DMS53 treated with DMSO at 0.1 percent for 48 hours (cell line): ENCODE data around the gene DST.

ENCODE experiments used
- DNase-seq: peaks from one replicate; lab custom pipeline; 2025; ENCODE audit not compliant: unreplicated experiment; lab: John Stamatoyannopoulos, UW

Gene DST

DNA sequence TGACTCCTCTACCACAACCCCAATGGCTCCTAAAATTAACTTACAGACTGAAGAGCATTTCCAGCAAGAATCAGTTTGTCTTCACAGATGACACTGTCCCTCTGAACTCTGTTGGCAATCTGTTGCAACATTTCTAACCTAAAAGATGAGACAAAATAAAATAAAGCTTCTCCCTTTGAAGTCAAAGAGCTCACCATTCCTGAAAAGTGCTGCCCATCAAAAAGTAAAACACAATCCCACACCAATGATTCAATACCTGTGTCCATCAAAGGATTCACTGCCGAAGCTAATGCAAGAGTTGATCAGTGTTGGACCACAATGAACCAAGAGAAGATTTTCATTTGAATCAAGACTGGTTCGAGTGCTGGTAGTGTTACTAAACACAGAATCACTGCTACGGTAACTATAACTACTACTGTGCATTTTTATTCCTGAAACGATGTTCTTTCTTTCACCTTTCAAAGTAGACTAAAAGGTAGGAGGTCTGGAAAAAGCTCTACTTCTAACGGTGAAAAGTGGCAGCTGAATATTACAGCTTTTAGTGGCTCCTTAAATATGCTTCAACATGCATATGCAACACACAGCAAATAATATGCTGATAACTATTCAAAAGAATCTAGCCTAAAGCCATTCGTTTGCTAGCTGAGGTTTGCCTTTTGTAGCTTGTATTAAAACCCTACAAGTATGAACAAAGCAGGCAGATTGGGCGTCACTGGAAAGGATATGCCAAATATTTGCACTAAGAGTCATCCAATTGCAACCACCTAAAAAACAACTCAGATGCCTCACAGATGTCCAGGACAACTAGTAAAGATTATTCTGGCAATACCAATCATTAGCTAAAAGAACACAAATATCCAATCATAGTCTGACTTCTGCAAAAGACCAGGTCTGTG, at the start of gene DST:
DST (minus strand) TSS at position 524 of the 896 bp plus-strand sequence.
- peak; percentile 61 for DNase-seq

DNA sequence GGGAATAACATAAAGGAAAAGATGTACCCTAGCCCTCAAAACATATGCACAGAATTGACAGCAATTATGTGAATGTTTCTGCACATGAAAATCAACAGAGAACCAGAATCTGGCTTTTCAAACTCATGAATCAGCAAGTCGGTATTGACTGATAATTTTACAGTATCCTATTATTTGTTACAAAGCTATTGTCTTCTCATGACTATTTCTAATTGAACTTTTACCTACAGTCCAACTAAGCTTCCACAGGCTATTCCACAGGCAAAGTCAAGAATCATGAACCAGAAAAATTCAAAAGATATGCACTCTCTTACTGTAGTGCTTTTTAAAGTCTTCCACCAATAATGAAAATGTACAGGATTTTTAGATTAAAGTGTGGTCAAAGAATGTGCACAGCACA, 49.1 kb upstream of the DST start:
- DNase-seq, result no peak

DNA sequence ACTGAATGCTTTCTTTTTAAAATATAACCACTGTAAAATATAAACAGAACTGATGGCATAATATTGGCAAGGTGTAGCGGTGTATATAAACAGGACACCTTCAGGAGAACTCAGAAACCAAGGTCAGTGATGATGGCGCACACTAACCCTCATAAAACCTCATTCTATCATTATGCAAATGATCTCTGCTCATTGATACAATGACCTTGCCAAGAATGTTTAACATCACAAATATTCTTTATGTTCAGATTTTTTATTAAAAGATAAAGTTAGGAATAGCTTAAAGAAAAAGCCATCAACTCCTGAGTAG, 48.6 kb upstream of the DST start:
- DNase-seq, result no peak

DNA sequence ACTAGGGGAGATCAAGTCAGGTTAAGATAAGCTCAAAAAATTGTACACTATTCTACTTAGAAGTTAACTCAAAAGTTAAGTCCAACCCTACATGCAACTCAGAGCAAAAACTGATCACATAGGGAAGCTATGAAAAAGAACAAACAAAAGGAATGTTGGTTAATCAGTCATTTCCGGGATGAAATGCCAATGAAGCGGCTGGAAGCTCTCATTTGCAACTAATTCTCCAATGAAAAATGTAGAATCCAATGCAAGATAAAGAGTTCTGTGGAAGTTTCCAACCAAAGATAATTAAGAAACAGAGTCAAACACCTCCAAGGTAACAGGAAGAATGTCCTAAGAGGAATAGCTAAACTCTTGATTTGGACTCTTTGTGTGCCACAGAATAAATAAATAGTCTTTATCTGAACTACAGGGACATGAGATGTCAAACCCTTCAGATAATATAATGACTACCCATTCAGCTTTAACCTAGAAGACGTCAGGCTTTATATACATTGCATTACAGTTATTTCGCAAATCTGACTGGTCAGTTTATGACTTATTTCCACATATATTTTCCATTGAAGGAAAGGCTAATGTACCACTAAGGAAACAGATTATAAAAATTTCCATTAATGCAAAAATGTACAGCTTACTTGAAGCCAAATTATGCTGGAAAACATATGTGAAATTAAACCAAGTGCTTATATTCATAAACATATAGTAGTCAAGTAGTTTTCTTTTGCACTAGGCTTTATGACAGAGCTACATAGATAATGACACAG, 48.0 kb upstream of the DST start:
- no peak for DNase-seq

DNA sequence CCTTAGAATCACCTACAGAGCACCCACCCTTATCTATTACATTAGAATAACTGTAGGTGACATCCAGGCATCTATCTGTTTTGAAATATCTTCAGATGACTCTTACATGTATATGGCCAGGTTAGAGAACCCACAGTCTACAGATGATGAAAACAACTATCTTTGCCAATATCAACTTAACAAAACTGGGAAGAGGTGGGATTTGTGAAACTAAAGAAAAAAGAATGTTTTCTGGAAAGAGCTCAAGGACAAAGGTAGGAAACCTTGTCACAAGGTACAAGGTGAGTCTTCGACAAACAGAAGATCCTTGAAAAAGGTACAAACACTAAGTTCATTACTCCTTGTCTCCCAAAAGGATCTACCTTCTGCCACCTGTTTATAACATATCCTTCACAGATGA, 47.0 kb upstream of the DST start:
- DNase-seq, result no peak

DNA sequence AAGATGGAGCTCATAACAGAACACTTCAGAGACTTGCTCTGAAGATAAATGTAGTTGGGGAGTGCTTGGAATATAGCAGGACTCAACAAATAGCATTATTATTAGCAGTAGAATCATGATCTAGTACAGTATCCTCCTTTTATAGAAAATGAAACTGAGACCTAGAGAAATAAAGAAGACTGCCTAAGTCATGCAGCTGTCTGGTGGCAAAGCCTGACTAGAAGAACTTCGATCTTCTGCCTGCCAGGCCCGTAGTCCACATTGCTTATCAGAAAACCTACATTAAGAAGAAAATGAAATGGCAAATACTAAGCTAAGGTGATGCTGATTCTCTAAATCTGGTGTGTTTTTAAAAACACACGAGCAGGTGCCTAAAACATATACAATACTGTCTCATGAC, 46.4 kb upstream of the DST start:
- DNase-seq, result no peak

DNA sequence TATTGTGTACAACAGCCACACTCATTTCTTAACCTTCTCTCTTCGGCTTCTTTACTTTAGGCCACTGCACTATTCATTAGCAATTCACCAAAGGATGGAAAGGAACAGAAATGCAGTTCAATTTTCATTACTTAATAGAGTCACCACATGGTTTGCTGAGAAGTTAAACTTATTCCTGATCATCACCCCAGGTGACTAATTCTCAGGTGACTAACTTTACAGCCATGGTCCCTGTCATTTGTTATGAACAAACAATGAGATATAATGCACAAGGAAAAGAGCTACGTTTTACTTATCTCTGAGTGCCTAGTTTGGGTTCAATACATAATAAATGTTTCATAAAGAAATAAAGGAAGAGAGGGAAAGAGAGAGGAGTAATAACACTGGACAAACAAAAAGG, 45.8 kb upstream of the DST start:
- DNase-seq, result peak; percentile 16

DNA sequence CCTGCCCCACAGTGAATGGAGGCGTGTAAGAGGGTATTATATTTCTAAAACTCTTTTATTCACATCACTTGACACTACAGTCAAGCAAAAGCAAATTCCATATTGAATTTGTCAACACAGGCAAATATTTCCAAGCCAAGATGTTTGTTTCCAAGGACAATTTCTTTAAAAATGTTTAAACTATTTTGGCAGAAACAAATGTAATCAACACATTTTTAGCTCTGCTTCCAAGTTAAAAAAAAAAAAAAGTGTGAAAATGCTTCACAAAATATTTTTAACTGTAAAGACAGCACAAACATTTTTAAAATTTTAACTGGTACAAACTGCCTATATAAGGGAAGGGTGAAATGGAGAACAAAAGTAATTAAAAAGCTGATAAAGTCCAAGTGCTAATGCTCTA, 44.9 kb upstream of the DST start:
- peak; percentile 24 for DNase-seq

DNA sequence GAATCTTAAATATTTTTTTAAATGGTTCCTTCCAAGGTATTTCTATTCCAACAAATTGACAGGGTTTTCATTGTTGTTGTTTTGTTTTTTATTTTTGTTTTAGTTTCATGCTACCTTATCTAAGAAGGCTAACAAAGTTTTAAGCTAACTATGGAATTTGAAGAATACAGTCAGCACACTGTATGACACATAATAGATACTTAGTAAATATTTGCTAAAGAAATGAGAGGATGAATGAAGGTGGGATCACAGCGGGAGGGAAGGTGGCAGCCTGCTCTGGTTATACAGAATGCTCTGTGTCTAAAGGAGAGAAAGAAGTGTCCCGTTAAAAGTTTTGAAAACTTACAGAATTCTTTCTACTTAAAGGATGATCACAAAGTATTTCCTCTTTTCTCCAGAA, 43.7 kb upstream of the DST start:
- peak; percentile 25 for DNase-seq

DNA sequence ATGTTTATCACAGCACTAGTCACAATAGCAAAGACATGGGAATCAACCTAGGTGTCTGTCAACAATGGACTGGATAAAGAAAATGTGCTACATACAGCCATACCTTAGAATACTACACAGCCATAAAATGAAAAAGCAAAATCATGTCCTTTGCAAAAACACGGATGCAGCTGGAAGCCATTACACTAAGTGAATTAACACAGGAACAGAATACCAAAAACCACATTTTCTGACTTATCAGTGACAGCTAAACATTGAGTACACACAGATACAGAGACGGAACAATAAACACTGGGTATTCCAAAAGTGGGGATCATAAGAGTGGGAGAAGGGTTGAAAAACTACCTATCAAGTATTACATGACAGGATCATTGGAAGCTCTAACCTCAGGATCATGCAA, 43.3 kb upstream of the DST start:
- DNase-seq, result no peak

DNA sequence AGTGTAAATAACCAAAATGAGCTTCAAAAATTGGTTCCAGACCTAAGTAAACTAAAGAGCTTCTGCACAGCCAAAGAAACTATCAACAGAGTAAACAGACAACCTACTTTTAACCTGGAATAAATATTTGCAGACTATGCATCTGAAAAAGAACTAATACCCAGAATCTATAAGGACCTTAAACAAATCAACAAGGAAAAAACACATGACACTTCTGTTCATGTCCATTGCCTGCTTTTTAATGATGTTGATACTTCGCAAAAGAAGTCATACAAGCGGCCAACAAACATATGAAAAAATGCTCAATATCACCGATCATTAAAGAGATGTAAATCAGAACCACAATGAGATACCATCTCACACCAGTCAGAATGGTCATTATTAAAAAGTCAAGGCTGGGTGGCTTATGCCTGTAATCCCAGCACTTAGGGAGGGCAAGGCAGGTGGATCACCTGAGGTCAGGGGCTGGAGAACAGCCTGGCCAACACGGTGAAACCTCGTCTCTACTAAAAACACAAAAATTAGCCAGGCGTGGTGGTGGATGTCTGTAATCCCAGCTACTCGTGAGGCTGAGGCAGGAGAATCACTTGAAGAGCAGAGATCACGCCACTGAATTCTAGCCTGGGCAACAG, 42.5 kb upstream of the DST start:
- peak; percentile 23 for DNase-seq

DNA sequence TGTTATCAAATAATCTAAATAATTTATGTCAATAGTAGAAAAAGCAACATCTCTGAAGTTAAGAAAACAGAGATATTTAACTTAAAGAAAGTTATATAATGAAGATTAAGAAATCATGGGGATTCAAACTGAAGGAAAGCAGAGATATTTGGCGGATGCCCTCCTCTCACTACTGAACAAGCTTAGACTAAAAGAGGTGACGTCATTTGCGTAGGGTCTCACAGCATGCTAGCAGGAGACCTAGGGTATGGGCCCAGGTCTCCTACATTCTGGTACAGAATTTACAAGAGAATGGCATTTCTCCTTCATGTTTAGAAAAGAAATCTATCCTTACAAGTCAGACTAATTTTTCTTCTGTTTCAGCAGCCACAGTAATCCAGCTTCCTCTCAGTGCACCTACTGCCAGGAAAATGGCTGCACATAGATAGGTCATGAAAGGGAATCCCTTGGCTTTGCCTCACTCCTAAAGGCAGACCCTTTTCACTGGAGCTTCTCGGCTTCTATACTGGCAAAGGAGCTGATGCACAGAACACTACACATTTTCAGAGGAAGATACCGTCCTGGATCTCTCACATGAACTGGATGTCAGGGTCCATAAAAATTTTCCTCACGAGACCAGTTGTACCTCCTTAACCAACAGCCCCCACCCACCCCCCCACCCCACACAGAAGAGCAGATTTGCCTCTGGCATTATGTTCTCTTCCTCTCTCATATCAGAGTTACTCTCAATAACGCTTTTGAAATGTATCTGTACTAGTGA, 41.8 kb upstream of the DST start:
- DNase-seq, result peak; percentile 38

DNA sequence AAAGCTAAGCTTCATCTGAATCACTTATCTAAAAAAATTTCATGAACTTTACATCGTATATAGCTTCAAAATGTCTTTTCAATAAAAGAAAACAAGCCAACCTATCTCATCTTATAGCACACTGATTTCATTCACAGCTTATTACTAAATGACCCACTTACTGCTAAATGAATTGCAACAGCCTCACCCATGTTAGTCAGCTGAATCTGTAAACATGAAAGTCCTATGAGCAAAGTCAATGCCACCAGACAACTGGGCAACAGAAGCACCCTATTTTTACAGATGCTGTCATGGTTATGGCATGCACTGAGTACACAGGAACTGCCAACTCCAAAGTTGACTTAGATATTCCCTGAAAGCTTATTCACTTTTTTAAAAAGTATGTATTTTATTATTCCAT, 41.2 kb upstream of the DST start:
- peak; percentile 80 for DNase-seq

DNA sequence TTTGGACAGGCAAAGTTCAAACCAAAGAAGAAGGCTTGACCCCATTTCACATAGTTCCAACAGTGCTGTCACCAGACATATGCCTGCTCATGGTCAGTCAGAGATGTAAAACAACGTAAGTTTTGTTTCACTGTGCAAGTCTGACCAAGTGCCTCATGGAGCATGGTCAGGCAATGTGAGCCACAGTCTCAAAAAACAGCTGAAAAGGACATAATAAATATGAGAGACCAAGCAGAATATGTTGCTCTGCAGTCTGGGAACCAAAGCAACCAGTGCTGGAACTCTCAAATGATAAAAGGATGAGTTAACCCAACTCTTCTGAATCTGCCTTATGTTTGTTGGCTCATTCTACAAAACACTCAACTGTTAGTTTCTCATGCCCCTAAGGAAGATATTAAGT, 39.9 kb upstream of the DST start:
- no peak for DNase-seq

DNA sequence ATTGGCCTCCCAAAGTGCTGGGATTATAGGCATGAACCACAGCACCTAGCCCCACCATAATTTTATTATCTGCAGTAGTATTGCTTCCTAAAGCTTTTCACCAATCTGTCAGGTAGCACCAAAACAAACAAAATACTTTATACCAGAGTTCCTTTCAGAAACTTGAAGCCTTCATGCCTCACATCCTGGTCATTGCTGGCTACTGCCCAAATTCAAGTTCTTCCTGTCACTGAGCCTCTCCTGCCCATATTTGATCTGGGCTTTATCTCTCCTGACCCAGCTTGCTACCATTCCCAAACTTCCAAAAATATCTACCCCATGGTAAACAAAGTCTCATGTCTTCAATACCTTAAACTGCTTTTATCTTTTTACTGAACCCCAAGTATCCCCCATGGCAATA, 34.9 kb upstream of the DST start:
- no peak for DNase-seq

DNA sequence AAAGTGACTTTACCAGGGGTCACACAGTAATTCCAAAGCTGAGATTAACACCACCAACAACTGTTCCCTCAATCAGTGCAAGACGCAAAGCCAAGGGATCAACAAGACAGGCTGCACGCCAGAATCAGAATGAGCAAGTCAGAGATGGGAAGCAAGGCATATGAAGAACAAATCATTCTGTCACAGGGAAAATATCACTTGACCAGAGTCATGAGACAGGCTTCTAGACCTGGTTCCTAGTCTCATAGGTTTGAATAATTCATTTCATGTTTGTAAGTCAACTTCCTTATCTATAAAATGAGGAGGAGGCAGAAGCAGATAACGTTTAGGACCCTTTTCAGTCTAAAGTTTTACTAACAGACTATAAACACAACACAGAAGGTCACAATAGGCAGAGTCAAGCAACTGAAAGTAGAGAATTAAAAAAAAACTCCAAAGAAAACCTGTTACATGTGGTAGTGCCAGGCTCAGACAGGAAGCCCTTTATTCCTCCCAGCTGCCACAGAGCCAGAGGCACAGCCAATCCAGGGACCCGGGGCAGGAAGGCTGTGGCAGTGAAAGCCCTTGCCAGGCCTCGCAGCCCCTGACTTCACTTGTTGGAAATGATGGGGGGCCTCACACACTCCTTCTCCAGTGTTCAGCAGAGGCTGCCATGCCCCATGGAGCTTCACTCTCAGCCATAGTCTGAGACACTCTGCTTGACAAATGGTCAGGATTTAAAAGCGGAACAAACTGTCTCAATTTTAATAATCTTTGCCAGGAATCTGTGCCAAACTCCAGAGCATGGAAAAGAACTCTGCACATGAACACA, 29.2 kb upstream of the DST start:
- DNase-seq, result no peak

DNA sequence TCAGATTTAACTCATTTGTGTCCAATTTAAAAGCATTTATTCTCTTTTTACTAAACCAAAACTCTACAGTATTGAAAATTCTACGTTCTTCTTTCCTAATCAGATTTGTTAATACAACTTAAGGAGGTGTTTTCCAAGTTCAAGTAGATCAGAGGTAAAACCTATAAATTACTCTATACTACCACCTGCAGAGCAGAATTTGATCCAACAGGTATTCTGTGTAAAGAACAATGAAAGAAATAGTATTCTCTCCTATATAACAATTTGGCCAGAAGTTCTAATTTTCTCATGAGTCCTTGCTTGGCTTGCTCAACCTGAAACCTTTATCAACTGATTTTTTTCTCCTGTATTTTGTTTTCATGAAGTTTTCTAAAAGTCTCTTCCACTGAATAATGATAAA, 28.5 kb upstream of the DST start:
- no peak for DNase-seq

DNA sequence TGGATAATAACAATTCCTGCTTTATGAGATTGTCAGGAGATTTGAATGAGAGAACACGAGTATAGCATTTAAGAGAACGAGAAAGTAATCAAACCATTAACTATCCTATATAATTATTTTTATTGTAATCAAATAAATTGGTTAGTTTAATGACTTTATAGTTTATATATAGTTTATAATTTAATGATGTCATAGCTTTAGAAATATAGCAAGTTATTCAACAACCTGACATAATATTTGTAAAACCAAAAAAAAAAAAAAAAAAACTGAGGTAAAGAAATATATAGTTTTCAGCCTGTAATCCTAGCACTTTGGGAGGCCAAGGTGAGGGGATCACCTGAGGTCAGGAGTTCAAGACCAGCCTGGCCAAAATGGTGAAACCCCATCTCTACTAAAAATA, 26.4 kb upstream of the DST start:
- no peak for DNase-seq

DNA sequence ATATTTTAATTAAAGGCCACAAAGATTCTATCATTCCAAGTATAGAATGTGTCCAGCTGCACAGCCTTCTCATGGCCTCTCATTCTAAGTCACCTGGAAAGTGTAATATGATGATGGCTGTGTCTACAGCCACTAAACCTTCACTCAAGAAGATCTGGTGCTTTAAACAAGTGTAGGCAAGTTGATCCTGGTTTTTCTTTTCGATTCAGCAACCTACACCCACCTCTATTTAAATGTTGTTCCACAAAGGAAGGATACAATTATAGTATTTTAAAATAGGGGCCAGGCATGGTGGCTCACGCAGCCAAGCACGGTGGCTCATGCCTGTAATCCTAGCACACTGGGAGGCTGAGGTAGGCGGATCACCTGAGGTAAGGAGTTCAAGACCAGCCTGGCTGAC, 25.5 kb upstream of the DST start:
- DNase-seq, result no peak

DNA sequence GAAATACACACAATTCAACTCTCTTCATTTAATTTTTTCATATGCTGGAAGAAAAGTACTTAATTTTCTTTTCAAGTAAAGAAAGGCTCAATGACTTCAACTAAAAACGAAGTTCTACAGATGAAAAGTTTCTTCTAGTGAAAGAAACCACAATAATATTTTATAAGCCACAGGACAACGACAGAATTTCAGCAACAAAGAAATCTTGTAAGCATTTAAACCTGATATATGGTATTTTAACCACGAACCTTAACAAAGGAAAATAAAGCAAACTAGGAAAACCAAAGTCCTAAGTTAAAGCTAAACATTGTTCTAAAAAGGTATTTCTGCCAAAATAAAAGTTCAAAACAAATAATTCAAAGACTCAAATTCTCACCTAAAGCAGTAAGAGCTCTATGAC, 24.6 kb upstream of the DST start:
- DNase-seq, result no peak

DNA sequence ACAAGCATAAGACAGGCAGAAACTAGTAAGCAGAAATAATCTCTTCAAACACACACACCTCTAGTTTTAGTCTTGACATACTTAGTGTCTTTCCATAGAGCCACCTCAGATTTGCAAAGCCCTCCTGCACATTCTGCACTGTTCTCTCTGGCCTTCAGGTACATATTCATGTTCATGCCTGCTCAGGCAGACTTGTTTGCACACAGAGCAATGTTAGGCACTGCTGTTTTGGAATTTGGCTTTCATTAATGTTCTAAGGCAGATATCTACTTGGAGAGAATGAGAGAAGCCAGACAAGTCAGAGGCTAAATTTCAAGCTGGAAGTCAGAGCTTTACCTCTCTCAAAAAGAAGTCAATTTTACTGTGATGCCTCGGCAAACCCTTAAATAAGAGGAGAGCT, 21.3 kb upstream of the DST start:
- no peak for DNase-seq
